GM04503 (cell line): Measurements from ENCODE around the gene ZNF423.

Source experiments
- DNase-seq: peaks from one replicate; pipeline ENCODE4 v3.0.0-alpha.2; 2012; ENCODE audit warnings: low read depth

The ZNF423 gene

DNA sequence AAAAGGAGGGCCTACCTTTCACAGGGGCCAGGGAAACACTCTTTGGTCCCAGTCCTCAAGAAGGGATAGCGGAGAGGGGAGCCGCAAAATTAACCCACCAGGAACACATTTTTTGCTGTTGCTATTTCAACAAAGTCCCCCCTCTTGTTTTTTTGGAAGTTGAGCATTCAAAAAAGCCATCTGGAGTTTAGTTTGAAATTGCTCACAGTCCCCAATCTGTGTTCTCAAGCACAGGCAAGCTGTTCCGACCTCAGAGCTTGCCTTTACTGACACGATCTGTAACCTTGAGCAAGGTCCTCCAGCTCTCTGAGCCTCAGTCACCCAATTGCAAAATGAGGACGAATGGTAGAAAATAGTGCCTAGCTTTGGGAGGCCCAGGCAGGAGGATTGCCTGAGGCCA lies 131.1 kb downstream of the ZNF423 start:
- DNase-seq = no peak

DNA sequence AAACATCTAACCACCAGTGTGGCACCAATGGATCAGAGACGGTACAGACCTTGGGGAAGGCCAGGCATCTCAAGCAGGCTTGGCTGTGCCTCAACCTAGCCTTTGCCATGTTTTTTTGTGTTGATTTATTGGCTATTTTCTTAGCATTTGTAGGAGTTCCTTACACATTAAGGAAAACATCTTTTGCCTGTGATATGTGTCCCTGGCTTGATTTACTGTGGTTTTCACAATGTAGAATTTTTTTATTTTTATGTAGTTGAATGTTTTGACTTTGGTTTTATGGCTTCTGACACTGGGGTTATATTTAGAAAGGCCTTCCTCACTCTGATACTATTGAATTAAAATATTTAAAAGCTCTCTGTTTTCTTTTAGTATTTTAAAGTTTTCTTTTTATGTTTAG lies 132.6 kb downstream of the ZNF423 start:
- no peak for DNase-seq

DNA sequence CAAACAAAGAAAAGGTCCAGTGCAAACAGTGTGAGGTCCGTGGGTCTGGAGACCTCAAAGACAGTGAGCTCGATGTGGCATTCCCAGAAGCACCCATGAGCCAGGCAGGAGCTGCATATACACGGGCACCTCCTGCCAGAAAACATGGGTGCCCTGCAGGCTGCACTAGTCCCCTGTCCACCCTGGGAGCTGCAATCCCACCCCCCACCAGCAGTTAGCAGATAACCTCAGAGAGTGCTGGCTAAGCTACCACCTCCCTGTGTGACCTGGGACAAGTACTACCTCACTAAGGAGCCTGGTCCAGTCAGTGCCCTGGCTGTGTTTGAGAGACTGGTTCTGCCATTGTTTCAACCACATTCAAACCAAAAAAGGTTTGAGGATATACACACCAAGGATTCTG lies 135.7 kb downstream of the ZNF423 start:
- no peak for DNase-seq

DNA sequence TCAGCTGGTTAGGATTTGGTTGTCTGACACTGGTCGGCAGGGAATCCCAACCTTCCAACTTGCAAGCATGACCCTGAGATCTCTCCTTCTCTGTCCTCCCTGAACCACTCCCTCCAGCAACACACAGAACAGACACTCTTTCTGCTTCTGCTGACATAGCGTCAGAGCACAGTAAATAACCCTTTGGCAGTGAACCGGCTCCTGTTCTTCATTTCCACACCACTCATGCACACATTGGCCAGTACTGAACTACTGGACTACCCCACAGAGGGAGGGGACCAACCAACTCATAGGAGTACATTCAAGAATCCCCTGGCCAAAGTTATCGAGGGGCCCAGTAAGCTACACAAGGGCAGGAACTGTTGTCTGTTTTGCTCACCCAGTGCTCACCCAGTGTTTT lies 138.2 kb downstream of the ZNF423 start:
- DNase-seq = no peak

DNA sequence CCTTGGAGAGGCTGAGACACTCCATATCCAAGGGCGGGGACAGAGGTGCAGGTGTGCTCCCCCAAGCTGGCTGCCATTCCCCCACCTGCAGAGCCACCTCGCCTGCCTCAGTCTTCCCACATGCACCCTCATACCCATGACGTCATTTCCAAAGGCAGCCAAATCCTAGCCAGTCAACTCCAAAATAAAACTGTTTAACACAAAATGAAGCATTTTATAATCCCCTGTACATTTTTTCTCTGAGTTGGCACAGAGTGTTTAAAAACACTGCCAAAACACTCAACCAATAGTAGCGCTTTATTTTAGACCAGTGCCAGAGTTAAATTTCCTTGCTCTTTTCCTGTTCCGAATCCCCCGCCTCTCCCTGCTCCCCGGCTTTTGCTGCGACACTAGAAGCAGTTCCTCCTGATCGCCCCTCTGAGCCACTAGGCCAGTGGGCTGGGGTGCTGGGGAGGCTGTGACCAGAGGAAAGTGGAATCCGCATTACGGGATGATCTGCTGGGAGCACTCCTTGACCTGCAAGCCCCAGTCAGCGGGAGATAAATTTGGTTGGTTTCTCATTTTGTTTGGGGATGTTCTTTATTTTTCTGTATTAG lies 139.5 kb downstream of the ZNF423 start:
- no peak for DNase-seq

DNA sequence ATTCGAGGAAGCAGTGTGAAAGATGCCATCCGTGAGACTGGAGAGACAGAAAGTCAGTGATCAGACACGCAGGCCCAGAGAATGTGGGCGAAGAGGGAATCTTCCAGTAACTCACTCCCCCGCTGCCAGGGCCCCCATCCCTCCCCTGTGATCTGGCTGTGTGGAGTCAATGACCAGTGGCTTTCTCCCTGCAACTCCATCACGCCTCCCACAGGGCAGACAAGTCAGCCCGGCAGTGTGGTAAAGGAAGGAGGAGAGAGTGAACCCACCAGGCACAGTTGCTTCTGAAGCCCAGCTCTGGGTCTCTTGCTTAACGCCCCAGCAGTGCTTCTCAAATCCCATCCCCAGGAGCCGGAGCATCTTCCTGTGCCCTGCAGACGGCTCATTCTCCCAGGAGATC lies 142.1 kb downstream of the ZNF423 start:
- no peak for DNase-seq

DNA sequence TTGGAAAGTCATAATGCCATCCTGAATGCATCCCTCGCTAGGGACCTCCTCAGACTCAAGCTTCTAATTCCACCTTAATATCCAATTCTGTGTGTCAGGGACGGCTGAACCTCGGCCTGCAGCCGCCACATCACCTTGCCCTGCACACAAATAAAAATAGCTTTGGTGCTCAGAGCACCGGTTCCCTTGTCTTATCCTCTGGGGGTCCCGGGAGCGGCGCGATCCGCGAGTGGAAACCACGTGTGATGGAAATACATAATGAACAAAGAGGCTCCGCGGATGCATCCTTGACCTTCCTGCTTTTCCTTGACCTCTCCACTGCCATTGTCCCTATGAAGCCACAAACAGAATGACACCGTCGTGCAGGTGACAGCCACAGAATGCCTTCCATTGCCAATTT lies 143.4 kb downstream of the ZNF423 start:
- no peak for DNase-seq

DNA sequence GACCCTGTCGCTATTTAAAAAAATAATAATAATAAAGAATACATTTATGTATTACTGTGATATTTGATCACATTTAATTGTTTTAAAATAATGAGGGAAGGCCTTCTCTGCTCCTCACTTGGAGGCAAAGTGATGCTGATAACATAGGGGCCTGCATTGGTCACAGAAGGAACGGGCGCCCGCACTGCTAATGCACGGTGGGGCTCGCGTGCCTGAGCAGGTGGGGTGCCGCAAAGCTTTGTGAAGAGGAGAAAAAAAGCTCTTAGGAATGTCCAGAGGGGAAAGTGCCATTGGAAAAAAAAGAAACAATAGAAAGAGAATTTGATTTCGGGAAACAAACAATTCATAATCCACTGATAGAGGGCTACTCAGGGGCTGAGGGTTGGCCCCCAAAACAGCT lies 143.8 kb downstream of the ZNF423 start:
- no peak for DNase-seq

DNA sequence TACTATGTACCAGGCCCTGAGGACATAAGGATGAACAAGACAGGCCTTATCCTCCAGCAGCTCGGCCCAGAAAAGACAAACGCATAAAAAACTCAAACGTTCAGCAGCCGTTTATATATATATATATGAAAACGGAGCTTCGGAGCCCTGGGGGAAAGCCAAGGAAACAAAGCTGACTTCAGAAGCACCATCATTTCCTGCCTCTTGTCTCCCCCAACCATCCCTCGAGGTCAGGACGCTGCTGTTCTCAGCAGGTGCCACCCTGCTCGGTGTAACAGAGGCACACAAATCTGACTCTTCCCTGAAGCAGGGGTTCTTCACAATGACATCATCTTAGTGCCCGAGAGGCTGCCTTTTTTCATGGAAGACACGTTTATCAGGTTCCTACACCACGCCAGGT lies 146.9 kb downstream of the ZNF423 start:
- no peak for DNase-seq

DNA sequence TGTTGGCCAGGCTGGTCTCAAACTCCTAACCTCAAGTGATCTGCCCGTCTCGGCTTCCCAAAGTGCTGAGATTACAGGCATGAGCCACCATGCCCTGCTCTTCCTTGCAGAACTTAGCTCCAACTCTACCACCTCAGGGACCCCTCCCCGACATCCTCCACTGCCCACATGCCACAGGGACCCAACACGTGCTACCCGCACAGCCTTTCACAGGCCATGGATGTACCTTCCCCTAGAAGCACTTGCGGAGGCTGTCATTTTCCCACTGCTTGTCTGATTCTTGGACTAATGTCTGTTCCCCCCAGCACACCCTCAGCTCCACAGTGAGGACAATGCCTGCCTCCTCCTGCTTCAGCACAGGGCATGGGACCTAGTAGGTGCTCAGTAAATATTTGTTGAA lies 147.4 kb downstream of the ZNF423 start:
- no peak for DNase-seq

DNA sequence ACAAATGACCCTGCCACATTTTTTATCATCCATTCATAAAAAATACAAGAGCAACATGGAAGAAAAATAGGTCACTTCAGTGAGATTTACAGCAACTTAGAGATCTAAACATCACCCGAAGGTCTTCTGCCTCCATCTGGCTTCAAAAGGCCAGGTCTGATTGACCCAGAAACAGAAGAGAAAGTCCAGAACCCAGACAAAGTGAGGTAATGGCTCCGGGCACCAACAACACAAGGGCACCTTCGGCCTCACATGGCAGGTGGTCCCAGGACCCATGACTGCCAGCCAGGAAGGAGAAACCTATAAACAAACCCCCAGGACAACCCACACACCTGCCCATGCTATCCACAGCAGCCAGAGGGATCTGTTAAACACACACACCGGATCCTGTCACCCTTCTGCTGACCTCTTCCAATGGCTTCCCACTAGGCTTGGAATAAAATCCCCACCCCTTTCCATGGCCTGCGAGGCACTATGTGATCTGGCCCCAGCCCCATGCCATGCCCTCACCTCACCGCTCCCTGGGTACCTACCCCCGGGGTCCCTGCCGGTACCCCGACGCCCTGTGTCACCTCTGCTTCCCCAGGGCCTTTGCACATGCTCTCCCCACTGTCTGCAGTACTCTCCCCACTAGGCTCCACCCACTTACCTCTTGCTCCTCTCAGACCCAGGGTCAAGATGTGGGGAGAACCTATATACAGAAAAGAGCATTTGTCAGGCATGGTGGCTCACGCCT lies 149.1 kb downstream of the ZNF423 start:
- no peak for DNase-seq

DNA sequence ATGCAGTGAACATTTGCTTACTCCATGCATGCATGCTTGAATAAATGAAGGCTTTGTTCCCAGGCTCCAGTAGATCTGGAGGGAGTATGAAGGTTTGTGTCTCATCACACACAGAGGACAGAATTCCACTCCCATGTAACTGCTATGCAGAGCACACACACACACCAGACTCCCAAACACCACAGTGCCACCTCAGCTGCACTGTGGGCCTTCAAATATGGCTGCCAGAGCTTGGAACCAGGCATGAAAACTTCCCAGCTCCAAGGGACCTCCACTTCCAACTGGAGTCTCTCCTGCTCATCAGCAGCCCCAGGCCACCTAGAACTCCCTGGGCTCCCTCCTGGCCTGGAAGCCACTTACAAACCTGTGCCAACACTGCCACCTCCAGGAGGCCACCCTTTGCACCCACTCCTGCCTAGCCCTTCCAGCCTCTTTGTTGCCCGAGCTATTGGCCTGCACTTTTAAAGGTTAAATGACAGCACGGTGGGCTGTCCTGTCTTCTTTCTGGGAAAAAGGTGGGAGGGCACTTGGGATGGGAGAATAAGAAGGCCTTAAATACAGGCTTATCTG lies 151.2 kb downstream of the ZNF423 start:
- no peak for DNase-seq

DNA sequence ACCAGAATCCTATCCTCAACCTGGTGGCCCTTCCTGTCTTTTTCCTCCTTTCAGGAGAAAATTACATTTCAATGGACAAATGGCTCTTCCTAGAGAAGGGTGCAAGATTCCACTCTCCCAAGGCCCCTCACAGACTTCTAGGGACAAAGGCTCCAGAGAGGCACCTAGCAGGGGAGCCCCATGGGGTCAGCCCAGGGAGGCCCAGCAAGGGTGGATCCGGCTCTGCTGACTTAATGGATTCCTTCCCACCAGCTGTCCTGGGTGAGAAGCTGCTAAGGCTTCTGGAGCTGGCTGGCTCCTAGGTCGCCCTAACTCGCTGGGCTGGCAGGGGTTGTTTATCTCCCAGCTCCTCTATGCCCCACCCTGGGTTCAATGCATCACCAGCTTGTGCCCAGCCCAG lies 152.4 kb downstream of the ZNF423 start:
- no peak for DNase-seq

DNA sequence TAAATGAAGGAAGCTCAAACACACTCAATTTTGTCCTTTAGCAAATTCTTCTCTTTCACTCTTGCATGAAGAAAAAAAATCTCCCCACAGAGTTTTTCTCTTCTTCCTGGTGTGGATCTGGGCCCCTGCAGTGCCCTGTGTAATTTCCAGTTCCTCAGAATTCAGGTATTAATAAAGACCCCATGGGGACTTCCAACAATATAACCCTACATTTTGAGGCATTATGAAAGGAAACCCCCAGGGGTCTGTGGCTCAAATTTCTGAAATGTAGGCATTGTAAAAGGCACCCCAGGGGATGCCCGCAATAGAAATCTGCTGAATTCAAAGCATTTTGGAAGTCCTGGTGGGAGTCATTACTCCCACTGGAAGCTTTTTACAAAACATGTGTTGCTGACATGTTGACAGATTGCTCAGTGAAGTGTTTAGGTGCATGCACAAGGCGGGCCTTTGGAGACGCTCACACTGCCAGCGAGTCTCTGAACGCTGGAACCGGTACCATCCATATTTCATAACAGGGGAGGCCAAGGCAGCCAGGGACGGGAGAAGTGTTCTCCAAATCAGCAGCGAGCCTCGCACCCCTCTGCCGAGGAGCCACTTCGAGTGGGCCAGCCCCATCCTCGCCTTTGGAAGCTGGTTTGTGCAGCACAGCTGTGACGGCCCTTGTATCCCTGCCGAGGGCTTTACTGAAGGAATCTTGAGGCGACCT lies 154.0 kb downstream of the ZNF423 start:
- DNase-seq = no peak

DNA sequence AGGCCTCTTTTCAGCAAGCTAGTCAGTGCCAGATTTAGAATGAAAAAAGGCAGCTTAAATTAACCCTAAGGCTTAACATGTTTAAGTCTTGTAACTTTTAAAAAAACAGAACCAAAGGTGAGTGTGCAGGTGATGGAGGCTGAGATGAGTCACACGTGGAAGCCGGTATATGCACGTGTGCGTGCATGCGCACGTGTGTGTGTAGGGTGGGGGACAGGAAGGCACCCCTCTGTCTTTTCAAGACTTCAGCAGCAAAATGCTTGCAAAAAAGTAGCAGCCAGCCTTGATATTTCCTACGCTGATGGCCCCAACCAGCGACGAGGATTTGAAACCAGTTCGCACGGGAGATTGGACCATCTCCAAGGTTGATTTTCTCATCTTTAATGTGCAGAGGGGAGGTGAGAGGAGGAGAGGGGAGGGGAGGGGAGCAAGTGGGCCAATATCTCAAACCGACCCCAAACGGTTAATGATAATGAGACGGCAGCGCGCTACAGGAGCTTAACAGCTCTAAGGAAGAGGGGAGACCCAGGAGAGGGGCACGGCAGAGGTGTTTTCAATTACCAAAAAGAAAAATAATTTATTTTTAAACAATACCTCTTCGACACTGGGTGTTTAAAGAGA lies 154.7 kb downstream of the ZNF423 start:
- no peak for DNase-seq

DNA sequence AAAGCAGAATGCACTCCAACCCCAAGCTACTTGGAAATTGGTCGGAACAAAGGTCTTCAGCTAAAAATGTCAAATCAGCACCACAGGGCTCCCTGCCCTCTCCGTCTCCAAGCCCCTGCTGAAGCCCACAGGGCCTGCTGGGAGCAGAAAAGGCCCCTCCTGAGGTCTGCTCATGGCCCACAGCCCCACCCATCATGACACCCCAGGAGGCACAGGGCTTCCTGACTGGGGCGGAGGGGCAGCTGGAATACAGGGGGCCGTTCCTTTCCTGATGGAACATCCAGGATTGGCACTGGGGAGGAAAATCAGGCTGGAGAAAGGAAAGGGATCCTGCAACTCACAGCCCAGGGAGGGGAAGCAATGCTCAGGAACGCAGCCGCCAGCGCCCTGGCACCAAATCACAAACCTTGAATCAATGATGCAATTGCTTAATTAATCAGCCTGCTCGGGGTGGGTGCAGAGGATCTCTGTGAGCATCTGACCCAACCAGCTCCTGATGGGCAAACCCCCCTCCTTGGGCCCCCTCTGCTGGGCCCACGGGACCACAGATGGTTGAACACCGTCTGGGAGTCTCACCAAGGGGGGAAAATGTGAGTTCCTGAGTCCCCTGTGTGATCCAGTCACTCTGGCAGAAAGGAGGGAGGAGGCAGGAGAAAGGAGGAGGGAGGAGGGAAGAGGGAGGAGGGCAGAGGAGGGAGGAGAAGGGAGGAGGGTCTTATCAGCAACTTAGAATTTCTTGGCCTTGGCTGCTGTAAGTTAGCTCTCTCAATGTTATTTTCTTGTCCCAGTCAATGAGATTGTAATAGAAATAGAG lies 155.5 kb downstream of the ZNF423 start:
- DNase-seq = no peak

DNA sequence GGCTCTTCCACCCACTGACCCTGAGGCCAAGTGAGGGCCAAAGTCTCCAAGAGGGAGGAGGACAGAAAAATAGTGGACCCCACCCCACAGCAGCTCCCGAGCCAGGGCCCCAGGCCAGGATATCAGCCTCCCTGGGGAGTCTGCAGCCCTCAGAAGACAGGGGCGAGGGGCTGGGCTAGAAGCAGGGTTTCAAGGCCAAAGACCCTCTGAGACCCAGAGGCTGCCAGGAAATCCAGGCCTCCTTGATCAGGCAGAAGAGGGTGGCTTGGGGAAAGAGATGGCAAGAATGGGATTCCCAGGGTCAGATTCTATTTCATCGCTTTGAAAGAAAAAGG lies 156.1 kb downstream of the ZNF423 start:
- DNase-seq = no peak

DNA sequence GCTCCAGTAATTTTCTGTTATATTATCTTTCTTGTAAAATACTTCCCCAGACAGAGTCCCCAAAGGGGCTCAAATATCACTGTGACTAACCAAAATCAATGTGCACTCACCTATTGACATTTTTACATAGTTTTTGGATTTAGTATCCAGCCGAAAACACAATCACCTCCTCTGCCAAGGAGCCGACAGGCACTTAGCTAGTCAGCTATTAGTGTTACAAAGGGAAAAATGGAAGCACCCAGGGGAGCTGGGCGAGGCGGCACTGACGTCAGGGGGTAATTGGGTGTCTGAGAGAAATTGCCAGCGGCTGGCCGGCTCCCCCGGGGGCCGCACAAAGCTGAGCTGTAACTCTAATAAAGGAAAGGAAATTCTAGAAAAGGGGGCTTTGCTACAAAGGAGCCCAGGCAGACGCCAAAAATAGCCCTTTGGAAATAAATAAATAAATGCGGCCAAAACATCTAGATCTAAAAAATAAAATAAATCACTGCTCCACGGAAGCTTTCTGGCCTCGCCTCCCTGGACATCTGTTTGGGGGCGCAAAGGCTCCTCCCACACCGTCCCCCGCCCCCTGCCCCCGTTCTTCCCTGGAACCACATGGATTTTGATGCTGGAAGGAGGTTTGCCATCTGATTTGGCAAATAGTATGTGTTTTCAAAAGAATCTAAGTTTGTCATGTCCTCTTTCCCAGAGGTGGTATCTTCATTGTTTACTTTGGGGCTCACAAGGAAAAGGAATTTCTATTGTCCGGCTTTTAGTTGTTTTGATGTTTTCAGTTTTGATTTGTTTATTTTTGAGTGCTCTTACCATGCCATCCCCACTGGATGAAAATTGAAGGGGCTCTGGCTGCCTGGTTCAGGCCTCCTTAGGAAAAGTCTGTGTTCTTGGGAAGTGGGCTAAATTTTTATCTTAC lies 156.7 kb downstream of the ZNF423 start:
- DNase-seq = no peak

DNA sequence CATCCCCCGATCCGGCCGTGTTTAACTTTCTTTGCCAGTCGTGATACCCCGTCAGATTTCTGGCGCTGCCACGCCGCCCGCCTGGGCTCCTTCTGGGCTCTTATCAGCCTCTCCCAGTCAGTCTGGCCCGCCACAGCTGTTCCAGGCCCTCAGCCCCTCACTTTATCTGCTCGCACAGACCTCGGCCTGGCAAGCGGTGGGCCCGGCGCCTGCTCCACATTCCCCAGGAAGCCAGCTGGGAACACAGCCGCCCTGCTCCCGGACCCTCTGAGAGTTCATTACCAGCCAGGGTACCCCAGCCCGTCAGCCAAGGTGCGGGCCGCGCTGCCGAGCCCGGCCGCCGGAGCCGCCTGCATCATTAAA lies 157.5 kb downstream of the ZNF423 start:
- DNase-seq = no peak

DNA sequence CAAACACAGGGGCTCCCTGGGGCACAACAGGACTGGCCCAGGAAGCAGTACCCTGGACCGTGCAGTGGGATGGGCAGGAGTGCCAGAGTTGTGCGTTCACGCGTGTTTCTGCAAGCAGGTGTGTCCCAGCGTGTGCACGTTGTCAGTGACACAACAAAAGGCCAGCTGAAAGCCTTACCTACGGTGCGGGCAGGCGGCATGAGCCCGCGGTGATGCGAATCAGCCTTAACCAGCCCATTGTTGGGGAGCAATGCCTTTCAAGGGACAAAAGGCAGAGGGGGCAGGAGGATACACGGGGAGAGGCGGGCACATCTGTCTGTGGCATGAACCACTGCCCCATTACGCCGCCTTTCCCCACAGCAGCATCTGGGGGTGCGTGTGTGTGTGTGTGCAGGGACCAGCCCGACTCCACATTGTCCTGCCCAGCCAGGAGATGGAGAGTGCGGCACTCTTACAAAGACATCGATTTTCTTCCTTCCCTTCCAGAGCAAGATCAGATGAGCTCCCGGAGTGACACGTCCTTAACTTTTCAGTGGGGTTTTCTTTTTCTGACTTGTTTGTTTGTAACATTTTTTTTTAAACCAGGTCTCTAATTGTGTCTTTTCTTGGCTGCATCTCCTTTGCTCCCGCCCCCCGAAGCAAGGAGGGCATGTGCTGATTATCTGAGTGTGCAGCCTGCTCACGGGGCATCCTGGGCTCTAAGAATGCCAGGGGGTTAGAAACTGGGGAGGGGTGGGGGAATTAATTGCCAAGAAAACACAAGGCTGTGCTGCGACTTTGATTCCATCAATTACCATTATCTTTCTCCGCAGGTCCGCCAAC lies 158.1 kb downstream of the ZNF423 start:
- no peak for DNase-seq
